KOPT-K1 (cell line): ENCODE data around the gene CEP112.

Source experiments
- H3K27ac ChIP-seq: fragments of 200-600 bp; sonication (generic); 2 replicates; pipeline ENCODE4 v1.5.1; 2016; ENCODE audit warnings: antibody characterized with exemption, mild to moderate bottlenecking, low read depth, low read length; ENCODE audit not compliant: poor library complexity, severe bottlenecking
- H3K36me3 ChIP-seq: fragments of 200-600 bp; sonication (generic); 2 replicates; pipeline ENCODE4 v1.5.1; 2017; ENCODE audit warnings: antibody characterized with exemption, mild to moderate bottlenecking, low read length, moderate library complexity; ENCODE audit not compliant: insufficient read depth
- H3K9me3 ChIP-seq: fragments of 200-600 bp; sonication (generic); 2 replicates; pipeline ENCODE4 v1.5.1; 2017; ENCODE audit warnings: antibody characterized with exemption, low read length, mild to moderate bottlenecking; ENCODE audit not compliant: insufficient read depth, poor library complexity, severe bottlenecking

The CEP112 gene

GRCh38 chr17:65763786-65764185 lies 428.1 kb downstream of the CEP112 start:
- Histone ChIP-seq H3K9me3 (peaks cover 5% of the 10 kb centered on the region), H3K27ac (no peak overlapping the region), H3K36me3 (no peaks in the 10 kb centered on the region)

GRCh38 chr17:65762973-65763372 lies 429.0 kb downstream of the CEP112 start:
- peaks cover 5% of the 10 kb centered on the region for H3K9me3 ChIP-seq
- H3K27ac ChIP-seq = no peak overlapping the region
- no peaks in the 10 kb centered on the region for H3K36me3 ChIP-seq

GRCh38 chr17:65759532-65759931 lies 432.4 kb downstream of the CEP112 start:
- Histone ChIP-seq H3K36me3 (no peaks in the 10 kb centered on the region), H3K9me3 (no peaks in the 10 kb centered on the region), H3K27ac (no peak overlapping the region)

- no peak overlapping the region for H3K27ac ChIP-seq
- H3K9me3 ChIP-seq = no peaks in the 10 kb centered on the region
Measured at GRCh38 chr17:65756760-65757159, 435.2 kb downstream of the CEP112 start.

GRCh38 chr17:65755799-65756198 lies 436.1 kb downstream of the CEP112 start:
- no peak overlapping the region for H3K27ac ChIP-seq
- no peaks in the 10 kb centered on the region for H3K36me3 ChIP-seq

More at GRCh38 chr17:65756760-65757159, 435.2 kb downstream of the CEP112 start:
- no peaks in the 10 kb centered on the region for H3K36me3 ChIP-seq

GRCh38 chr17:65754630-65755029 lies 437.3 kb downstream of the CEP112 start:
- Histone ChIP-seq H3K36me3 (no peaks in the 10 kb centered on the region), H3K27ac (no peak overlapping the region), H3K9me3 (no peaks in the 10 kb centered on the region)

More at GRCh38 chr17:65755799-65756198, 436.1 kb downstream of the CEP112 start:
- H3K9me3 ChIP-seq = no peaks in the 10 kb centered on the region

- no peak overlapping the region for H3K27ac ChIP-seq
- no peaks in the 10 kb centered on the region for H3K9me3 ChIP-seq
- H3K36me3 ChIP-seq = no peaks in the 10 kb centered on the region
Measured at GRCh38 chr17:65754081-65754480, 437.9 kb downstream of the CEP112 start.

- Histone ChIP-seq H3K36me3 (no peaks in the 10 kb centered on the region), H3K27ac (no peak overlapping the region), H3K9me3 (no peaks in the 10 kb centered on the region)
Measured at GRCh38 chr17:65753348-65753747, 438.6 kb downstream of the CEP112 start.

GRCh38 chr17:65751263-65751662 lies 440.7 kb downstream of the CEP112 start:
- H3K27ac ChIP-seq = no peak overlapping the region
- no peaks in the 10 kb centered on the region for H3K9me3 ChIP-seq
- no peaks in the 10 kb centered on the region for H3K36me3 ChIP-seq

GRCh38 chr17:65750631-65751115 lies 441.3 kb downstream of the CEP112 start:
- H3K36me3 ChIP-seq = no peaks in the 10 kb centered on the region
- no peak overlapping the region for H3K27ac ChIP-seq
- H3K9me3 ChIP-seq = no peaks in the 10 kb centered on the region

GRCh38 chr17:65750166-65750565 lies 441.8 kb downstream of the CEP112 start:
- no peaks in the 10 kb centered on the region for H3K36me3 ChIP-seq
- H3K27ac ChIP-seq = no peak overlapping the region

GRCh38 chr17:65749479-65749878 lies 442.5 kb downstream of the CEP112 start:
- no peaks in the 10 kb centered on the region for H3K9me3 ChIP-seq
- H3K27ac ChIP-seq = no peak overlapping the region
- no peaks in the 10 kb centered on the region for H3K36me3 ChIP-seq

More at GRCh38 chr17:65750166-65750565, 441.8 kb downstream of the CEP112 start:
- H3K9me3 ChIP-seq = no peaks in the 10 kb centered on the region

GRCh38 chr17:65745241-65745640 lies 446.7 kb downstream of the CEP112 start:
- Histone ChIP-seq H3K36me3 (no peaks in the 10 kb centered on the region), H3K27ac (no peak overlapping the region), H3K9me3 (no peaks in the 10 kb centered on the region)

GRCh38 chr17:65743308-65743655 lies 448.7 kb downstream of the CEP112 start:
- H3K9me3 ChIP-seq = no peaks in the 10 kb centered on the region
- peak overlapping the region; percentile 38 for H3K27ac ChIP-seq
- no peaks in the 10 kb centered on the region for H3K36me3 ChIP-seq

GRCh38 chr17:65742403-65743307 lies 449.3 kb downstream of the CEP112 start:
- Histone ChIP-seq H3K27ac (peak overlapping the region; percentile 38), H3K36me3 (no peaks in the 10 kb centered on the region), H3K9me3 (no peaks in the 10 kb centered on the region)

GRCh38 chr17:65741710-65742109 lies 450.2 kb downstream of the CEP112 start:
- H3K9me3 ChIP-seq = no peaks in the 10 kb centered on the region
- H3K27ac ChIP-seq = peak overlapping the region; percentile 38

More at GRCh38 chr17:65741710-65742109, 450.2 kb downstream of the CEP112 start:
- no peaks in the 10 kb centered on the region for H3K36me3 ChIP-seq
